ENCODE results near the gene BMPR1A. TPM values are rescaled to one million over a fixed set of nuclear protein-coding genes. Genes with fewer than 3 reads are reported as not detected.

BMPR1A gene
- total and polyA plus RNA-seq, 2 of the 4 experiments (the other 2 are of a cell fraction), result 15.9 to 93.7 TPM

- H4K8ac ChIP-seq (ENCODE audit: low read depth in 2 of 2, low read length in 2 of 2), result no peak overlapping the region
- no peak overlapping the region for H3K23ac ChIP-seq (ENCODE audit: low read depth, low read length)
- H3K4ac ChIP-seq (ENCODE audit: low read depth, low read length), result no peak overlapping the region
- H3K27ac ChIP-seq (ENCODE audit: insufficient read depth, low read length), result no peak overlapping the region
- no peak overlapping the region for H2BK15ac ChIP-seq (ENCODE audit: low read depth, low read length)
- H3K79me1 ChIP-seq (ENCODE audit: low read depth in 1 of 2, low read length in 2 of 2), result peaks cover 8 to 16% of the 10 kb centered on the region in 2 experiments; a peak in 3 of 4 replicates
- H4K20me1 ChIP-seq (ENCODE audit: insufficient read depth, low read length), result no peaks in the 10 kb centered on the region
- BruUV-seq (replicated peaks), result no TSS peak
- dilution Hi-C loops (cut with HindIII; ENCODE audit: low sequenced_read_pairs, unreplicated experiment) (no loop called here), intact Hi-C loops (cut with micrococcal nuclease) (no loop called here), in situ Hi-C loops (cut with MboI; ENCODE audit: low sequenced_read_pairs) (no loop called here)
- H3K9me1 ChIP-seq (ENCODE audit: insufficient read depth, low read length), result peaks cover 8% of the 10 kb centered on the region; the same call in 1 of the 2 replicates
- H4K91ac ChIP-seq (ENCODE audit: insufficient read depth, low read depth, low read length), result no peak overlapping the region
- H3K36me3 ChIP-seq (ENCODE audit: control insufficient read depth, insufficient read depth, low read length), result peaks cover 25% of the 10 kb centered on the region
- H3K4me3 ChIP-seq (ENCODE audit: insufficient read depth, low read depth, low read length), result no peak overlapping the region
- TF ChIP-seq MAFK (IDR thresholded peaks at IDR 0.05; ENCODE audit: low read depth, low read length) (no peak), USF2 (IDR thresholded peaks at IDR 0.05; ENCODE audit: low read depth, low read length) (no peak), CTCF (conservative IDR thresholded peaks at IDR 0.05; ENCODE audit: low read depth, low read length) (no peak), CHD1 (IDR thresholded peaks at IDR 0.05; ENCODE audit: low read depth, low read length) (no peak), MXI1 (IDR thresholded peaks at IDR 0.05; ENCODE audit: borderline replicate concordance, low read depth, low read length) (no peak), RAD21 (IDR thresholded peaks at IDR 0.05; ENCODE audit: low read length) (no peak), RCOR1 (IDR thresholded peaks at IDR 0.05; ENCODE audit: insufficient replicate concordance, low read length) (no peak), RFX5 (IDR thresholded peaks at IDR 0.05; ENCODE audit: low read depth, low read length) (no peak), SMC3 (IDR thresholded peaks at IDR 0.05; ENCODE audit: low read depth, low read length) (no peak), BHLHE40 (IDR thresholded peaks at IDR 0.05; ENCODE audit: low read depth, low read length) (no peak), MAZ (IDR thresholded peaks at IDR 0.05; ENCODE audit: borderline replicate concordance, low read depth, low read length) (no peak), ELK1 (IDR thresholded peaks at IDR 0.05; ENCODE audit: borderline replicate concordance, low read depth, low read length) (no peak)
- CTCF ChIA-PET, result no interaction called here
- 99% methylated on average over 7 of the region's 9 CpGs; no CpG with 5 or more reads in 1 of the 2 experiments for WGBS, 2 experiments (ENCODE audit: extremely low coverage in 2 of 2, insufficient read length in 1 of 2)
- H2BK20ac ChIP-seq (ENCODE audit: low read depth, low read length), result no peak overlapping the region
- no peak overlapping the region for H3K18ac ChIP-seq (ENCODE audit: low read depth, low read length)
- no peak overlapping the region for H2BK120ac ChIP-seq (ENCODE audit: low read depth, low read length)
- DNase-seq (no peak), ATAC-seq (ENCODE audit: low read depth) (no peak)
- POLR2A ChIA-PET (ENCODE audit: unreplicated experiment), result no interaction called here
- H3K4me2 ChIP-seq (ENCODE audit: low read depth, low read length), result no peak overlapping the region
- no peak overlapping the region for H3K9ac ChIP-seq (ENCODE audit: low read depth, low read length)
- no peak overlapping the region for H3K14ac ChIP-seq (replicated peaks; ENCODE audit: low read depth, low read length)
- H2AFZ ChIP-seq (replicated peaks; ENCODE audit: low read length, poor library complexity), result no peak overlapping the region
- H2AK9ac ChIP-seq (replicated peaks; ENCODE audit: low read depth, low read length, poor library complexity), result no peak overlapping the region
- H3K4me1 ChIP-seq (ENCODE audit: control insufficient read depth, insufficient read depth, low read length), result peaks cover 5% of the 10 kb centered on the region
- H2AK5ac ChIP-seq (ENCODE audit: low read depth, low read length), result no peak overlapping the region
- H4K5ac ChIP-seq (ENCODE audit: low read depth, low read length), result no peak overlapping the region
- no peak overlapping the region for H3K56ac ChIP-seq (ENCODE audit: extremely low read depth, insufficient read depth, low read length)
- H3K9me3 ChIP-seq (ENCODE audit: control insufficient read depth, insufficient read depth, low read length), result no peaks in the 10 kb centered on the region
- H3K27me3 ChIP-seq (ENCODE audit: control insufficient read depth, insufficient read depth, low read length), result no peaks in the 10 kb centered on the region
- no peak overlapping the region for H2BK5ac ChIP-seq (ENCODE audit: low read depth, low read length, poor library complexity, severe bottlenecking)
These were observed 166.1 kb downstream of the BMPR1A start for GRCh38 chr10:86922553-86922961.
